DMS153 treated with DMSO at 0.1 percent for 48 hours (cell line): ENCODE measurements around the gene PUS3.

Source experiments
- DNase-seq: peaks from one replicate; lab custom pipeline; 2025; ENCODE audit not compliant: unreplicated experiment; lab: John Stamatoyannopoulos, UW

Gene PUS3

GRCh38 chr11:125941619-125942611, 38.9 kb upstream of the PUS3 start:
- DNase-seq, result peak; percentile 64

- DNase-seq, result no peak
Measured at GRCh38 chr11:125941267-125941618, 38.2 kb upstream of the PUS3 start.

GRCh38 chr11:125940145-125940544, 37.1 kb upstream of the PUS3 start:
- no peak for DNase-seq

- no peak for DNase-seq
Measured at GRCh38 chr11:125939081-125939521, 36.1 kb upstream of the PUS3 start.

GRCh38 chr11:125938418-125938817, 35.4 kb upstream of the PUS3 start:
- DNase-seq, result no peak

- no peak for DNase-seq
Measured at GRCh38 chr11:125935618-125936199, 32.7 kb upstream of the PUS3 start.

GRCh38 chr11:125935056-125935455, 32.0 kb upstream of the PUS3 start:
- no peak for DNase-seq

GRCh38 chr11:125934473-125934872, 31.5 kb upstream of the PUS3 start:
- no peak for DNase-seq

GRCh38 chr11:125933030-125933813, 30.2 kb upstream of the PUS3 start:
- no peak for DNase-seq

- no peak for DNase-seq
Measured at GRCh38 chr11:125932301-125932700, 29.3 kb upstream of the PUS3 start.

- no peak for DNase-seq
Measured at GRCh38 chr11:125931668-125932067, 28.7 kb upstream of the PUS3 start.

- DNase-seq, result no peak
Measured at GRCh38 chr11:125931116-125931515, 28.1 kb upstream of the PUS3 start.

- no peak for DNase-seq
Measured at GRCh38 chr11:125930076-125930450, 27.1 kb upstream of the PUS3 start.

- no peak for DNase-seq
Measured at GRCh38 chr11:125929445-125930075, 26.6 kb upstream of the PUS3 start.

GRCh38 chr11:125926682-125927081, 23.7 kb upstream of the PUS3 start:
- no peak for DNase-seq

- no peak for DNase-seq
Measured at GRCh38 chr11:125925804-125926203, 22.8 kb upstream of the PUS3 start.

GRCh38 chr11:125925247-125925740, 22.3 kb upstream of the PUS3 start:
- no peak for DNase-seq

- DNase-seq, result no peak
Measured at GRCh38 chr11:125924384-125925007, 21.5 kb upstream of the PUS3 start.

- DNase-seq, result no peak
Measured at GRCh38 chr11:125923633-125924032, 20.6 kb upstream of the PUS3 start.

GRCh38 chr11:125923012-125923579, 20.1 kb upstream of the PUS3 start:
- DNase-seq, result peak; percentile 45
